Heart left ventricle (tissue), 13 donors: Measurements from ENCODE around the gene DGKZ.

ENCODE experiments used
- POLR2A ChIP-seq, 2 donors: fragments of 450-650 bp; IDR thresholded peaks; one replicate each; pipeline ENCODE4 v1.6.1; 2017; ENCODE audit warnings: antibody characterized with exemption in 2 of 2, mild to moderate bottlenecking in 2 of 2, moderate library complexity in 2 of 2
- TF ChIP-seq, protein P1 (sequence below), 12 donors: fragments of 200-600 bp; sonication (generic) in 4 of 12; IDR thresholded peaks; one replicate each; pipeline versions ENCODE4 v1.5.0 to v1.8.0; 2018 to 2022; ENCODE audit warnings: antibody characterized with exemption in 12 of 12, mild to moderate bottlenecking in 5 of 12
- donor health status: ischemic (EF 13 %, LVEDD 7.1; RV severe dilation, severe dysfunction).
- donor health status: DM: no; HTN: yes; CAD: no.
- donor health status: DM: no; HTN: no; CAD: no.
- donor health status: ischemic (EF 25% LVEDD 6.9; RV normal size, moderate dysfunction).
- donor health status: ischemic (EF 25% LVEDD 5.7; RV mildly dilated, moderate dysfunction).
- donor health status: ischemic (EF 35%, LVEDD 5.7; RV mildly dilated, moderate dysfunction).
- donor health status: nonischemic (EF 11% LVEDD 7.7; RV severe dilation, severe dysfunction).
- donor health status: DM: yes; HTN: yes; CAD: no.
- donor health status: PGD.
- donor health status: ischemic (EF 29% LVEDD 5.4; RV normal size, mild dysfunction).
- donor health status: nonischemic (EF 23%, LVEDD 6.1; RV moderate dilation, normal function).

DNA sequence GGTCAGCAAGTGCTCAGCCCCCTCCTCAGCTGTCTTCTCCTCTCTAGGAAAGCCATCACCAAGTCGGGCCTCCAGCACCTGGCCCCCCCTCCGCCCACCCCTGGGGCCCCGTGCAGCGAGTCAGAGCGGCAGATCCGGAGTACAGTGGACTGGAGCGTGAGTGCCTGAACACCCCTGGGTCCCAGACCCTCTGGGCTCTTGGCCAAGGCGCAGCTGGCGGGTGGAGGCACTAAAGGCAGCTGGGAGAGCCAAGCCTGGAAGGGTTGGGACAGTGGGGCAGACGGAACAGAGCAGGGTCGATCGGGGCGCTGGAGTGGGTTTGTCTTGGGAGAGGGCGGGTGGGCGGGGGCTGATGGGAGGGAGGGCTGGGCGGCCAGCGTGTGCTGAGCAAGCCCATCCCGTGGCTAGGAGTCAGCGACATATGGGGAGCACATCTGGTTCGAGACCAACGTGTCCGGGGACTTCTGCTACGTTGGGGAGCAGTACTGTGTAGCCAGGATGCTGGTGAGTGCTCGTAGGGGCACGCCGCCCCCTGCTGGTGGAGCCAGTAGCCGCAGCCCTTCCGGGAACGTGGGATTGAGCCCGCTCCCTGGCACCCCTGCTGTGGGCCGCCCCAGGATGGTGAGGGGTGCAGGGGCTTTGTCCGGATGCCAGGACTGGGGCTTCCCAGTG lies 20.1 kb downstream of the DGKZ start:
- TF ChIP-seq, protein P1, sequence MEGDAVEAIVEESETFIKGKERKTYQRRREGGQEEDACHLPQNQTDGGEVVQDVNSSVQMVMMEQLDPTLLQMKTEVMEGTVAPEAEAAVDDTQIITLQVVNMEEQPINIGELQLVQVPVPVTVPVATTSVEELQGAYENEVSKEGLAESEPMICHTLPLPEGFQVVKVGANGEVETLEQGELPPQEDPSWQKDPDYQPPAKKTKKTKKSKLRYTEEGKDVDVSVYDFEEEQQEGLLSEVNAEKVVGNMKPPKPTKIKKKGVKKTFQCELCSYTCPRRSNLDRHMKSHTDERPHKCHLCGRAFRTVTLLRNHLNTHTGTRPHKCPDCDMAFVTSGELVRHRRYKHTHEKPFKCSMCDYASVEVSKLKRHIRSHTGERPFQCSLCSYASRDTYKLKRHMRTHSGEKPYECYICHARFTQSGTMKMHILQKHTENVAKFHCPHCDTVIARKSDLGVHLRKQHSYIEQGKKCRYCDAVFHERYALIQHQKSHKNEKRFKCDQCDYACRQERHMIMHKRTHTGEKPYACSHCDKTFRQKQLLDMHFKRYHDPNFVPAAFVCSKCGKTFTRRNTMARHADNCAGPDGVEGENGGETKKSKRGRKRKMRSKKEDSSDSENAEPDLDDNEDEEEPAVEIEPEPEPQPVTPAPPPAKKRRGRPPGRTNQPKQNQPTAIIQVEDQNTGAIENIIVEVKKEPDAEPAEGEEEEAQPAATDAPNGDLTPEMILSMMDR (IDR thresholded peaks at IDR 0.05) = peak; percentile 88 to 96 (median 92)
- no peak for TF ChIP-seq POLR2A (IDR thresholded peaks at IDR 0.05)
